ENCODE results near the gene FSTL4.

FSTL4 gene

GRCh38 chr5:133274597-133274935 is 337.8 kb downstream of the FSTL4 start:
- no peak for TF ChIP-seq CTCF (IDR thresholded peaks at IDR 0.05; ENCODE audit: low read depth, low read length)
- DNase-seq (ENCODE audit: extremely low read depth, low read depth) = no peak

DNA sequence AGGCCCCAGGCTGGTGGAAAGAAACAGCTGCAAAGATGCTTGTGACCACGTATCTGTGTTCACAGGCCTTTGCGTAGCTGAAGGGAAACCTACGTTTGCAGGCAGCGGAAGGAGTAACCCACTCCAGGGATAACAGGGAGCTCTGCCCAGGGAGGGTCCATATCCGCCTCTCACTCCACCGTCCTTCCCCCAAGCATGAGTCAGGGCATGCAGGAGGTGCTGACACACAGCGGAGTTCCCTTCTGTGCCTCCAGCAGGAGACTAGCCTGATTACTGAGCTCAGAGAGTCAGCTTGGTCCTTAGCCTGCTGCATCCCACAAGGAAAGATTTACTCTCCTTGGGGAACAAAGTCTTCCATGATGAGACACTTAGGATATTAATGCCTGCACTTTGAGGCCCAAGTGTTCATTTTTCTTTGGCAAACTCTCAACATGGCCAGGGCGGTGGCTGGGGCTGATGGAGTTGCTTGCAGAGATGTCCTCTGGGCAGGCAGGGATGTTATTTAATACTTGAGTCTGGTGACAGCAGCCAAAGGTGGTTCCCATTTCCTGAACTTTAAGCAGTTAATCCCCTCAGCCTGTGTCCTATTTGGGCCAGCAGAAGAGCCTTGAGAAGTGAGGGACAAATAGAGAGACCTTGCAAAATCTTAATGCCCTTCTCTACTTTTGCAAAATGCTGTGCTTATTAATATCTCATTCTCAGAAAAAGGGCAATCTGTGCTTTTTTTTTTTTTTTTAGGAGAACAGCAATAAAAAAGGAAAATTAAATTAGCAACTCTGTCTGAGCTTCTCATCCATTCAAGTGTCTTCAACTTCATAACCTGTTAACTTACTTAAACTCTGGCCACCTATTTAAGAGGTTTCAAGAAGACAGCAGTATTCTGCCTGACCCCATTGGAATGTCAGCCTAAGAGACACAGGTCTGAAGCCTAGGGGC is 338.4 kb downstream of the FSTL4 start:
- no peak for DNase-seq (ENCODE audit: extremely low read depth, low read depth)
- no peak for TF ChIP-seq CTCF (IDR thresholded peaks at IDR 0.05; ENCODE audit: low read depth, low read length)

DNA sequence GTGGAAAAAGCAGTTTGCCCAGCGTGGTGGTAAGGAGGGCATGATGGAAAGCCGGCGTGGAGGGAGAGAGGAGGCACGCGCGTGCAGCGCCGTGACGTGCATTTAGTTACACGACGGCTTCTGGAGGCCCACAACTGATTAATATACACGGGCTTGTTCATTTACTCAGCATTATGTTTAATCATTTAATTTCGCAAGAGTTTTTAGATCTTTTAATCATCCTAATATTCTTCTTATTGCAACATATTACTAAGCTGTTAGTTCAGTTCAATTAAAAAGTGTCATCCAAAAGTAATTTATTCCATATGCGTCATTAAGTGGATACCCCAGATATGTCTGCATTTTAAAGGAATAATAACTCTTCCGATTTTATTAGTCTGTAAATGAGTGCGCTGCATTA is 340.0 kb downstream of the FSTL4 start:
- no peak for TF ChIP-seq CTCF (IDR thresholded peaks at IDR 0.05; ENCODE audit: low read depth, low read length)
- no peak for DNase-seq (ENCODE audit: extremely low read depth, low read depth)

DNA sequence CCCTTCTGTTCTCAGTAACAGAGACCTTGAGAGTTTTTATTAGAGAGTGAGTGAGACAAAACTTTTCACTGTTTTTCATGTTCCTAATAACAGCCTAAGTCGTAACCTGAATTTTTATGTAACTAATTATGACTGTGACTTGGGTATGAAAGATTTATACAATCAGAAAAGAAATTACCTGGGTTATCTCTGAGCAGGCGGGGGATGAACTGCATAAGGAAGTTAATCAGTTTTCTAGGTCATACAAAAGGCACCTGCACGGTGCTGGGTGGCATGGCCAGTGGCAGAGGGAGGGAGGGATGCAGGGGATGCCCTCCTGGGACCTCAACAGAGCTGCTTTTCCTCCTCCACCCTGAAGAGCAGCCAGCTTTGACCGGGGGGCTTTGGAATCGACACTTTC is 340.7 kb downstream of the FSTL4 start:
- TF ChIP-seq CTCF (IDR thresholded peaks at IDR 0.05; ENCODE audit: low read depth, low read length) = no peak
- DNase-seq (ENCODE audit: extremely low read depth, low read depth) = no peak

DNA sequence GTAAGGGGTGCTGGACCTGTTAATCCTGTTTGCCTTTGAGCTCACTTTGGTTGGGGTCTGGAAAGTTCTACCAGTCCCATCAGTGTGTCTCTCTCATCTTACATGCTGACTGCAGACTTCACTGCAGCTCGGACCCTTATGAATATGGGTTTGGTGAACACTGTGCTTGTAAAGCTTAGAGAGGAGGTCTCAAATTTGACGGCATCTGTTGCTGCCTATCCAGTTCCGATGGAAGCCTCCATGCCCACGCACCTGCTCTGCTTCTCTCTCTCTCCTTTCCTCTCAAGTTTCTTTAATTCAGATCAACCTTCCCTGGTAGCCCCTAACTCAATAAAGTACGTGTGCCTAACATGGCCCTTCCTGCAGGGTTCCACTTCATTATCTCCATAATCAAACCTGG is 342.6 kb downstream of the FSTL4 start:
- no peak for DNase-seq (ENCODE audit: extremely low read depth, low read depth)
- no peak for TF ChIP-seq CTCF (IDR thresholded peaks at IDR 0.05; ENCODE audit: low read depth, low read length)

DNA sequence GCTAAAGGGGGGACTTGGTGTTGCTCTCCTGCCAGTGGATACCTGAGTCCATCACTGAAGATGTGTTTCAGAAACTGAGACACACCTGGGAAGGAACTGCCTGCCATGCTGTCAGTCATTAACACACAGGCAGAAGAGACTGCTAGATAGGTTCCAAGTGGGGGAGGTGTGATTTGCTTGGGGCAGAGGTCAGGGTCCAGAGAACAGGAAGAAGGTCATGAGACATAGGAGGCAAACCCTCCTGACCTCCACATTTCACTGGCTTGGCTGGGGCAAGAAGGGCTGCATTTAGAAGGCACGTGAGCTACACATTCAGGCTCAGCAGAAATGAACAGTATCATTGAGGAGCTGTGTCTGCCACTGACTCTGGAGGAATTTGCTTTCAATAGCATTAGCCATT is 344.7 kb downstream of the FSTL4 start:
- no peak for DNase-seq (ENCODE audit: extremely low read depth, low read depth)
- TF ChIP-seq CTCF (IDR thresholded peaks at IDR 0.05; ENCODE audit: low read depth, low read length) = no peak

GRCh38 chr5:133266966-133267365 is 345.4 kb downstream of the FSTL4 start:
- TF ChIP-seq CTCF (IDR thresholded peaks at IDR 0.05; ENCODE audit: low read depth, low read length) = no peak
- DNase-seq (ENCODE audit: extremely low read depth, low read depth) = no peak
